ENCODE results near the gene COG2.

COG2 gene

GRCh38 chr1:230725256-230726012 lies 83.2 kb downstream of the COG2 start:
- no peak for DNase-seq

DNA sequence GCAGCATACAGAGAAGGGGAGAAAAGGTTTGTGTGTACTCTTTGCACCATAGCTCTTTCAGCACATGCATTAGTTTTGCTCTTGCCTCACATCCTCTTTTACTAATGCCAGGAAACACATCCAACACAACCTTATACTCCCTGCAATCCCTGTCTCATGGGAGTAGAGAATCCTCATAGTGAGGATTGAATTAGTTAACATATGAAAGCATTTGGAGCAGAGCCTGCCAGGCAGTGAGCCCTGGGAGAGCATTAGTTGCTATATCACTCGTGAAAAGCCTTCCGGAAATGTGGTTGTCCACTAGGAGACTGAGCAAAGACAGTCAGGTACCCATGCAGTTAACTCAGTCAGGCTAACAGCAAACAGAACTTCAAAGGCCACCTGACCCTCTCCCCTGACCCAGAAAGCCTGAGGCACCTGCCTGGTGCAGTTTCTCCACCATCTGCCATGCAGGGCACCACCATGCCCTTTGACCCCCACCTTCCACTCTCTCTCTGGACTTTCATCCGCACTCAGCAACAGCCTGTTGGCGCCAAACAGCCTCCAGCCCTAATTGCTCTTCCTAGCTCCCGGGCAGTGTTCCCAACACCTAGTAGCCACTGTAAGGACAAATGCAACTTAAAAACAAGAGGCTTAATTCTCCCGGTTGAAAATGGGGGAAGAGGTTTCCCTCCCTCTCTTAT lies 86.6 kb downstream of the COG2 start:
- peak; percentile 94 for DNase-seq

DNA sequence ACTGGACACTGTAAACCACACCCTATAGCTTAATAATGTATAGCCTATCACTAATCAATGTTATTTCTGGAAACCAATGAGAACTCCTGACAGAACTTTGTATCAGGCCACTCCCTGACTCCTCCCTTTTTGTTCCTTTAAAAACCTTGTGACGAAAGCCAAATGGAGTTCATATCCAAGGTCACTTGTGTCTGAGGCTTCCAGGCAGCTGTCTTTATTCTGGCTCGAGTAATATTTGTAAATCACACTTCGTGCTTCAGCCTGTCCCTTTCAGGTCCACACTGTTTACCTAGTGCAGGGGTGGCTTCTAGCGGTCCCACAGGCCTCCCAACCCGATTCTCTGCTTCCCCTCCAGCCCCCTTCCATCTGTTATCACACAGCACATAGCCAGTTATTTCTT lies 88.7 kb downstream of the COG2 start:
- peak; percentile 93 for DNase-seq

DNA sequence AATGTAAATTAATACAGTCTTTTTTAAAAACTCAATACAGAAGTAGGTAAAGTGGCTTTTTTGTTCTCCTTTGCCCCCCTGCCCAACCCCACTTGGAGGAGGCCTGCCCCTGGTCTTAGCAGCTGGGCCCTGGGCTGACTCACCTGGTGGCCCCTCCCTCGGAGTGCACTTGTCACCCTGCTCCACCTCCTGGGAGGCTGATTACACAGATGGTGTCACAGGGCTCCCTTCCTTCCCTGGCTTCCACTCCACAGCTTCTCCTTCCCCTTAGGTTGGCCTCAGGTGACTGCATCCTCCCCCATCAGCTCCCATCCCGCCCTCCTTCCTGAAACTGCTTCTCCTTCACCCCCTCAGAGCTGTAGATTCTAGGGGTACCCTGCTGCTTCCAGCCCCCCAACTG lies 93.2 kb downstream of the COG2 start:
- no peak for DNase-seq

DNA sequence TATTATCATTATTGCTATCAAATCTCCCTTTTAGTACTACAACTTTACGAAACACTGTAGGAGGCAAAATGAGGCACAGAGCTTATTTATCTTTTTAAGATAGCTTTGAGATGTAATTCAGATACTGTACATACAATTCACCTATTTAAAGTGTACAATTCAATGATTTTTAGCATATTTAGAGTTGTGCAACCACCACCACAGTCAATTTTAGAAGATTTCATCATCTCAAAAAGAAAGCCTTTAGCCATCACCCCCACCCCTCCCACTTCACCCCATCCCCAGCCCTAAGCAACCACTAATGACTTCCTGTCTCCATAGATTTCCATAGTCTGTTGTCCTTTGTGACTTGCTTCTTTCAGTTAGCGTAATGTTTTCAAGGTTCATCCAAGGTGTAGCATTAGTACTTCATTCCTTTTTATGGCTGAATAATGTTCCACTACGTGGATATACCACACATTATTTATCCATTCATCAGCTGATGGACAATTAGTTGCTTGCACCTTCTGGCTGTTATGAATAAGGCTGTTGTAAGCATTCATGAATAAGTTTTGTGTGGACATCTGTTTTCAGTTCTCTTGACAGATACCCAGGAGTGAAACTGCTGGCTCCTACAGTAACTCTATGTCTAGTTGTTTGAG lies 95.5 kb downstream of the COG2 start:
- DNase-seq: no peak

DNA sequence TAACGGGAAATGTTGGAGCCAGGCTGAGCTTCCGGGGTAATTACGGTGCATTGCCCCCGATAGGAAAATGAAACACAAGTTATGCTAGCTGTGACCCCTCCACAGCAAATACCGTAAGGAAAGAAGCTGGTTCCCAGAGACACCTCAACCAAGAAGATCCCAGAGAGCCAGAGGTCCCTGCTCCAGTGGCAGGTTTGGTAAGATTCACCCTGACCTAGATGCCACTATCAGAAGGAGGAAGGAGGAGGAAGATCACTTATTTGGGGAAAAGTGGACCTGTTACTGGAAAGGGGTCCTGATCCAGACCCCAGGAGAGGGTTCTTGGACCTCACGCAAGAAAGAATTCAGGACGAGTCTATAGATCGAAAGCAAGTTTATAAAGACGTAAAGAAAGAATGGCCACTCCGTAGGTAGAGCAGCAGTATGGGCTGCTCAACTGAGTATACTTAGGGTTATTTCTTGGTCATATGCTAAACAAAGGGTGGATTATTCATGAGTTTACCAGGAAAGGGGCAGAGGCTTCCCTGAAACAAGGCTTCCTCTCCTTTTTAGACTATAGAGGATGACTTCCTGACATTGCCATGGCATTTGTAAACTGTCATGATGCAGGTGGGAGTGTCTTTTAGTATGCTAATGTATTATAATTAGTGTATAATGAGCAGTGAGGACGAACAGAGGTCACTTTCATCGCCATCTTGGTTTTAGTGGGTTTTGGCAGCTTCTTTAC lies 97.4 kb downstream of the COG2 start:
- no peak for DNase-seq
